Measurements from ENCODE around the gene DEGS2.
"Not testable (repeated sequence)": the region's sequence is repeated elsewhere in the genome, so short reads cannot be mapped to it uniquely, and the experiment has no call there.

DEGS2 gene

GRCh38 chr14:100159094-100159864 is at the start of gene DEGS2:
TSS of gene DEGS2 (minus strand) at chr14:100159645. CDS start at chr14:100159587, 58 bp downstream.
- H3K27ac ChIP-seq = no peak within 1 kb of the TSS
- no peak for TF ChIP-seq ZFX (IDR thresholded peaks at IDR 0.05)
- TF ChIP-seq CTCF (conservative IDR thresholded peaks at IDR 0.05) = no peak

- not testable (repeated sequence) for H3K27ac ChIP-seq
These were observed 48.7 kb upstream of the DEGS2 start for GRCh38 chr14:100208136-100208535.

GRCh38 chr14:100207588-100207987 is 48.1 kb upstream of the DEGS2 start:
- H3K27ac ChIP-seq = not testable (repeated sequence)

- H3K27ac ChIP-seq = not testable (repeated sequence)
These were observed 45.4 kb upstream of the DEGS2 start for GRCh38 chr14:100204835-100205167.

- TF ChIP-seq CTCF (conservative IDR thresholded peaks at IDR 0.05) (no peak), ZFX (IDR thresholded peaks at IDR 0.05) (no peak)
These were observed 44.8 kb upstream of the DEGS2 start for GRCh38 chr14:100203962-100204834.

GRCh38 chr14:100203146-100203545 is 43.7 kb upstream of the DEGS2 start:
- TF ChIP-seq ZFX (IDR thresholded peaks at IDR 0.05) = no peak
- no peak for TF ChIP-seq CTCF (conservative IDR thresholded peaks at IDR 0.05)
- H3K27ac ChIP-seq = no peak overlapping the region

More at GRCh38 chr14:100203962-100204834, 44.8 kb upstream of the DEGS2 start:
- H3K27ac ChIP-seq = no peak overlapping the region; the same call in 1 of the 2 replicates

GRCh38 chr14:100202712-100203111 is 43.3 kb upstream of the DEGS2 start:
- TF ChIP-seq CTCF (conservative IDR thresholded peaks at IDR 0.05) = no peak
- no peak for TF ChIP-seq ZFX (IDR thresholded peaks at IDR 0.05)
- no peak overlapping the region for H3K27ac ChIP-seq

- TF ChIP-seq ZFX (IDR thresholded peaks at IDR 0.05) (no peak), CTCF (conservative IDR thresholded peaks at IDR 0.05) (no peak)
- no peak overlapping the region for H3K27ac ChIP-seq
These were observed 42.3 kb upstream of the DEGS2 start for GRCh38 chr14:100201701-100202100.

GRCh38 chr14:100200311-100200710 is 40.9 kb upstream of the DEGS2 start:
- no peak overlapping the region for H3K27ac ChIP-seq
- TF ChIP-seq CTCF (conservative IDR thresholded peaks at IDR 0.05) (no peak), ZFX (IDR thresholded peaks at IDR 0.05) (no peak)
